Mesothelial cell of epicardium (in vitro differentiated cells): ENCODE results near the gene THSD7A. TPM values are rescaled to one million over a fixed set of nuclear protein-coding genes. Genes with fewer than 3 reads are reported as not detected.

Source experiments
- DNase-seq, 2 experiments: peaks; one replicate each; pipeline ENCODE4 v3.0.0; 2021; ENCODE audit warnings: low spot score in 2 of 2; ENCODE audit not compliant: unreplicated experiment in 2 of 2
- H3K27ac Mint-ChIP-seq: 2 replicates; pipeline ENCODE4 v1.8.0; 2021; ENCODE audit warnings: mixed read lengths
- H3K27me3 Mint-ChIP-seq: 2 replicates; pipeline ENCODE4 v1.8.0; 2021; ENCODE audit warnings: low read depth, mixed read lengths
- H3K36me3 Mint-ChIP-seq: 2 replicates; pipeline ENCODE4 v1.8.0; 2021; ENCODE audit warnings: mixed read lengths
- H3K4me1 Mint-ChIP-seq: 2 replicates; pipeline ENCODE4 v1.8.0; 2021; ENCODE audit warnings: mixed read lengths
- H3K4me3 Mint-ChIP-seq: 2 replicates; pipeline ENCODE4 v1.8.0; 2021; ENCODE audit warnings: mild to moderate bottlenecking, moderate library complexity, mixed read lengths
- H3K9me3 Mint-ChIP-seq: 2 replicates; pipeline ENCODE4 v1.8.0; 2021; ENCODE audit warnings: mixed read lengths
- total RNA-seq: library from RNA; stranded (reverse); gene quantifications from 3 replicates; pipeline ENCODE4 v1.2.1, GENCODE V29; 2021
- TF ChIP-seq, protein P1 (sequence below): fragments of 200-600 bp; sonication (generic); IDR thresholded peaks from one replicate; pipeline ENCODE4 v1.5.0; 2021; ENCODE audit warnings: antibody characterized with exemption; ENCODE audit not compliant: unreplicated experiment

Gene THSD7A
- total RNA-seq, 1 donor from 2014 or later = 13.4 TPM

DNA sequence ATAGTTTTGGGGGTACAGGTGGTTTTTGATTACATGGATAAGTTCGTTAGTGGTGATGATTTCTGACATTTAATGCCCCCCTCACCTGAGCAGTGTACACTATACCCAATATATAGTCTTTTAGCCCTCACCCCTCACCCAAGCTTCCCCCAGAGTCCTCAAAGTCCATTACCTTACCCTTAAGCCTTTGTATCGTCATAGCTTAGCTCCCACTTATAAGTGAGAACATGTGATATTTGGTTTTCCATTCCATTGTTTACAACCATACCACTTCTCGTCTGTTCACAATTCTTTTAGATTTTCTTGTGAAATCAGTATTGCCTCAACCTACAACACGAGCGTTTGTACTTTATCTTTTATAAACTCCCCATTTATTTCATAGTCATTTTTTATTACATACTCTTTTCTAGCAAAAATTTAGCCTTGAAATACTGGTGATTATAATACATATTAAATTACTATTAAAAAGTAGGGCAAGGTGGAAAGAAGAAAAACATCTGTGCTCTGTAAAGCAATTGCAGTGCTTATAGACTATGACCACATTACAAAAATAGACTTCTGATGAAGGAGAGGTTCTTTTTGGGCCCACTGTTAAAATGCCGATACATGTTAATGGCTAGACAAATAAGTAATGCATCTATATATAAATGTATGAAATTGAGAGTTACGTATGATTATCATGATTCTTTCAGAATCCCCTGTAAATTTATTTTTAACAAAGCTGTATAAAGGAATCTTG lies 164.8 kb downstream of the THSD7A start:
- TF ChIP-seq, protein P1, sequence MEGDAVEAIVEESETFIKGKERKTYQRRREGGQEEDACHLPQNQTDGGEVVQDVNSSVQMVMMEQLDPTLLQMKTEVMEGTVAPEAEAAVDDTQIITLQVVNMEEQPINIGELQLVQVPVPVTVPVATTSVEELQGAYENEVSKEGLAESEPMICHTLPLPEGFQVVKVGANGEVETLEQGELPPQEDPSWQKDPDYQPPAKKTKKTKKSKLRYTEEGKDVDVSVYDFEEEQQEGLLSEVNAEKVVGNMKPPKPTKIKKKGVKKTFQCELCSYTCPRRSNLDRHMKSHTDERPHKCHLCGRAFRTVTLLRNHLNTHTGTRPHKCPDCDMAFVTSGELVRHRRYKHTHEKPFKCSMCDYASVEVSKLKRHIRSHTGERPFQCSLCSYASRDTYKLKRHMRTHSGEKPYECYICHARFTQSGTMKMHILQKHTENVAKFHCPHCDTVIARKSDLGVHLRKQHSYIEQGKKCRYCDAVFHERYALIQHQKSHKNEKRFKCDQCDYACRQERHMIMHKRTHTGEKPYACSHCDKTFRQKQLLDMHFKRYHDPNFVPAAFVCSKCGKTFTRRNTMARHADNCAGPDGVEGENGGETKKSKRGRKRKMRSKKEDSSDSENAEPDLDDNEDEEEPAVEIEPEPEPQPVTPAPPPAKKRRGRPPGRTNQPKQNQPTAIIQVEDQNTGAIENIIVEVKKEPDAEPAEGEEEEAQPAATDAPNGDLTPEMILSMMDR = no peak
- Mint-ChIP-seq H3K4me3 (no peak overlapping the region), H3K27me3 (no peaks in the 10 kb centered on the region), H3K9me3 (no peaks in the 10 kb centered on the region), H3K27ac (no peak overlapping the region), H3K36me3 (no peaks in the 10 kb centered on the region), H3K4me1 (no peaks in the 10 kb centered on the region)
- DNase-seq = no peak

DNA sequence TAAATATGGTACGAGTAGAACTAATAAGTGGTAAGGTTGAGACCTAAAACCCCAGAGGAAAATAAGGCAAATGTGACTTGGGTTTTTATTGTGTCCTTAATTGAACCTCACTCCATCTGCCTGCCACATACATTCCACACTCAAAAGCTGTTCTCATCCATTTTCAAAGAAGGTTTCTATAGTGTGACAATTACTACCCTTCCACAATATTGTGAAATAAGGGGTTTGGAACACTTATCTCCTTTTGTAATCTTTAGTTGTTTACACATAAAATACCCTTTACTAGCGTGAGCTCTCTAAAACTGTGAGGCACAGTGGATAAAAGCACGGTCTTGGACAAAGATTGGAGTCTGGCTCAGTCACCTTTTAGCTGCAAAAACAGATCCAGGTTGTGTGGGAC lies 166.6 kb downstream of the THSD7A start:
- Mint-ChIP-seq H3K36me3 (no peaks in the 10 kb centered on the region), H3K27ac (no peak overlapping the region), H3K4me1 (no peaks in the 10 kb centered on the region), H3K9me3 (no peaks in the 10 kb centered on the region), H3K27me3 (no peaks in the 10 kb centered on the region), H3K4me3 (no peak overlapping the region)
- no peak for DNase-seq
- TF ChIP-seq, protein P1 = no peak

DNA sequence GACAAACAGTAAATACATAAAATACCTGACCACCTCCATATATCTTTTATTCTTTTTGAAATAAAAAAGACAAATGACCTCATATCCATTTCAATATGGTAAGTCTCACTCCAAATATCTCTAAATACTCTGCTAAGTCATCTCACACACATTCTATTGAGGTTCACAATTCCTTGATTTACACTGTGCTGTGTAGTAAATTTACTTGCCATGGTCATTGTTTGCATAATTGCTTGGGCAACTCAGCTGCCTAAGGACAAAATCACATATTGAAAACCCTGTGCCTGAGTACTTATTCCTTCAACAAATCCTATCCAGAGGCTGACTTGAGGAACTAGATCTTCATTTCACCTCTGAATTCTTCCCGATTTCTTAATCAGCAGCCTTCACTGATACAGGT lies 176.4 kb downstream of the THSD7A start:
- Mint-ChIP-seq H3K4me1 (no peaks in the 10 kb centered on the region), H3K27ac (no peak overlapping the region), H3K36me3 (no peaks in the 10 kb centered on the region), H3K4me3 (no peak overlapping the region), H3K27me3 (no peaks in the 10 kb centered on the region), H3K9me3 (no peaks in the 10 kb centered on the region)
- DNase-seq = no peak
- TF ChIP-seq, protein P1 = no peak

DNA sequence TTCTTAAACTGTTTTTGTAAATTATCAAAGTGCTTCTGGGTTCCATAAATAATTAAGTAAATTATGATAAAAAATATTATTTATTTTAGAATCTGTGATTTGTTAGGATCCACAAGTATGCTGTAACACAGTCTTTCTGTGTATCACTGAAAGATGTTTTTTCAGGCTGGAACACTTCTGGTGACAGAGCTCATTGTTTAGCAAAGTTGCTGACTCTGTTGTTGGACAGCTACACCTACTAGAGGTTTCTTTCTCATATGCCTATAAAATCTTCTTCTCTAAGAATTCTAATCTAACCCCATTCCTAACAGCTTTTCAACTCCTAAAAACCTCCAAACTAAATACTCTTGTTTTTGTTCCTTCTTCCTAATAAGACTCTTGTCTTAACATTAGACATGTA lies 176.8 kb downstream of the THSD7A start:
- DNase-seq = no peak
- Mint-ChIP-seq H3K27ac (no peak overlapping the region), H3K4me3 (no peak overlapping the region), H3K27me3 (no peaks in the 10 kb centered on the region), H3K9me3 (no peaks in the 10 kb centered on the region), H3K36me3 (no peaks in the 10 kb centered on the region), H3K4me1 (no peaks in the 10 kb centered on the region)
- TF ChIP-seq, protein P1 = no peak

DNA sequence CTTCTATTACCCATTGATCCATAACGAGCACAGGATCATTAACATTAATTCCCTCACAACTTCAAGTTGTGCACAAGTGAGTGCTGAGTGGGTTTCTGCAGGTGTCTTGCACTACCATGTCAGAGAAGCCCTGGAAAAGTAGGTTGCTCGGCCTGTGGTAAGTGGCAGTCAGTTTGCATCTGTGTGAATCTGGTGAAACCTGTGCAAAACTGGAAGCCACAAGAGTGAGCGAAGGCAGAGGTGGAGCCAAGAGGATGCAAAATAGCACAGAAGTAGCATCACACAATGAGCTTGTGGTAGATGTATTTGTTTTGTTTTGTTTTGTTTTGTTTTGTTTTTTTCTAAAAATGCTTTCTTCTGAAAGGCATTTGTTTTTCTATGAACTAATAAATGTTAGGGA lies 181.5 kb downstream of the THSD7A start:
- H3K27me3 Mint-ChIP-seq = no peaks in the 10 kb centered on the region
- H3K27ac Mint-ChIP-seq = no peak overlapping the region
- H3K9me3 Mint-ChIP-seq = no peaks in the 10 kb centered on the region
- H3K4me3 Mint-ChIP-seq = no peak overlapping the region
- DNase-seq = no peak
- no peaks in the 10 kb centered on the region for H3K36me3 Mint-ChIP-seq
- TF ChIP-seq, protein P1 = no peak
- H3K4me1 Mint-ChIP-seq = no peaks in the 10 kb centered on the region
